Fibroblast of mammary gland (primary cell): ENCODE data around the gene TXNDC2.

Experiments used
- DNase-seq: peaks from one replicate; pipeline ENCODE4 v3.0.0-alpha.2; 2010; ENCODE audit warnings: low read depth
- H3K4me3 ChIP-seq: 2 replicates; pipeline ENCODE4 v1.5.1; 2011; ENCODE audit warnings: low read depth, mild to moderate bottlenecking, low read length, moderate library complexity; ENCODE audit not compliant: control insufficient read depth
- TF ChIP-seq, protein P1 (sequence below): conservative IDR thresholded peaks from 2 replicates; pipeline ENCODE4 v1.5.1; 2011; ENCODE audit warnings: low read depth, low read length, inconsistent platforms; ENCODE audit not compliant: control insufficient read depth, insufficient read depth

Gene TXNDC2

DNA sequence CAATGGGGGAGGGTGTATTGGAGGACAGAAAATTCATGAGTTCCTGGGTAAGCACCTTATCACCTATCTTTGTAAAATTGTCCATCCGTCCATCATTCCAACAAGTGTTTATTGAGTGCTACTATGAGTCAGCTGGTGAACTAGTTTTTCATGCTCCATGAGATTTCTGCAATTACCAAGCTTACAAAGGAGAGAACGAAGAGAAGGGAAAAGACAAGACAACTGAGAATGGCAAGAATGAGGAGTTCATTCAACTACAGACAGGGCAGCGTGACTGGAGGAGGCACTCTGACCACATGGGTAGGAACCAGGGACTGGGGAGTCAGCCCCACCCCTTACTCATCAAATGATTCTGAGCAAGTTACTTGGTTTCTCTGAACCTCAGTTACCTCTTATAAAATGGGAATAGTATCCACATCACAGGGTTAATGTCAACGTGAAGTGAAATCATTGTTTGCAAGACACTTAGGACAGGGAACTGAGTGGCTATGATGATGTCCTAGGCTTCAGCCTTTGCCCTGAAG is 18.6 kb upstream of the TXNDC2 start:
- DNase-seq, result no peak
- TF ChIP-seq, protein P1, sequence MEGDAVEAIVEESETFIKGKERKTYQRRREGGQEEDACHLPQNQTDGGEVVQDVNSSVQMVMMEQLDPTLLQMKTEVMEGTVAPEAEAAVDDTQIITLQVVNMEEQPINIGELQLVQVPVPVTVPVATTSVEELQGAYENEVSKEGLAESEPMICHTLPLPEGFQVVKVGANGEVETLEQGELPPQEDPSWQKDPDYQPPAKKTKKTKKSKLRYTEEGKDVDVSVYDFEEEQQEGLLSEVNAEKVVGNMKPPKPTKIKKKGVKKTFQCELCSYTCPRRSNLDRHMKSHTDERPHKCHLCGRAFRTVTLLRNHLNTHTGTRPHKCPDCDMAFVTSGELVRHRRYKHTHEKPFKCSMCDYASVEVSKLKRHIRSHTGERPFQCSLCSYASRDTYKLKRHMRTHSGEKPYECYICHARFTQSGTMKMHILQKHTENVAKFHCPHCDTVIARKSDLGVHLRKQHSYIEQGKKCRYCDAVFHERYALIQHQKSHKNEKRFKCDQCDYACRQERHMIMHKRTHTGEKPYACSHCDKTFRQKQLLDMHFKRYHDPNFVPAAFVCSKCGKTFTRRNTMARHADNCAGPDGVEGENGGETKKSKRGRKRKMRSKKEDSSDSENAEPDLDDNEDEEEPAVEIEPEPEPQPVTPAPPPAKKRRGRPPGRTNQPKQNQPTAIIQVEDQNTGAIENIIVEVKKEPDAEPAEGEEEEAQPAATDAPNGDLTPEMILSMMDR, result no peak

GRCh38 chr18:9868857-9869714 is 16.7 kb upstream of the TXNDC2 start:
- no peak for DNase-seq
- no peak overlapping the region for H3K4me3 ChIP-seq
- TF ChIP-seq, protein P1, result no peak

More for the DNA sequence above, 18.6 kb upstream of the TXNDC2 start:
- H3K4me3 ChIP-seq, result no peak overlapping the region

DNA sequence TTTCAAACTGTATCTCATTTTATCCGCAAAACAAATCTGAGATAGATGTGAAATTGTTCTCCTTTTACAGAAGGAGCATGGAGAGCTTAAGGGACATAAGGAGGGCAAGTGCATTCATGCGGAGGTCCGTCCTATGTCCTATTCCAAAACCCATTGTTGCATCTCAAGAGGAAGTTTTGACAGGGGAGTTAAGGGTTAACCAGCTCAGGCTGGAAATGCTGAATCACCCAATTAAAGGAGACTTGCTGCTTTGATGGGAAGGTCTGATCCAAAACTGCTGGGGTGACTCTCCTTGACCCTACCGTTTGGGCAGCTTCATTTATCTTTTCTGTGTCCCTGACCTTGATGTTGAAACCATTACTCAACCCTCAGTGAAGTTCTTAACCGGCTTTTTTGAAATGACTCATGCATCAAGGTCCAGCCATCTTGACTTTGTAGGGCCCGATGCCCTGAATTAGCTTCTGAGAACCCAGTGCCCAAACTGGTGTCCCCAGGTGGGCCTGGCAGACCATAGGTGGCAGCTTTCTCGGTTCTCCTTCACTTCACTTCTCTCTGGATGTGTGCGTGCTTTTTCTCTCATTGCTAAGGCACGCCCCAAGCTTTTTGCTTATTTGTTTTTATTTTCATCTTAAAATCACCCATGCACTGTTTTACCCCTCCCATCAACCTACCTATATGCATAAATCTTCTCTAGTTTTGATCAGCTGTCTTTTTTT is 15.9 kb upstream of the TXNDC2 start:
- H3K4me3 ChIP-seq, result no peak overlapping the region
- TF ChIP-seq, protein P1, result no peak
- DNase-seq, result peak; percentile 94

DNA sequence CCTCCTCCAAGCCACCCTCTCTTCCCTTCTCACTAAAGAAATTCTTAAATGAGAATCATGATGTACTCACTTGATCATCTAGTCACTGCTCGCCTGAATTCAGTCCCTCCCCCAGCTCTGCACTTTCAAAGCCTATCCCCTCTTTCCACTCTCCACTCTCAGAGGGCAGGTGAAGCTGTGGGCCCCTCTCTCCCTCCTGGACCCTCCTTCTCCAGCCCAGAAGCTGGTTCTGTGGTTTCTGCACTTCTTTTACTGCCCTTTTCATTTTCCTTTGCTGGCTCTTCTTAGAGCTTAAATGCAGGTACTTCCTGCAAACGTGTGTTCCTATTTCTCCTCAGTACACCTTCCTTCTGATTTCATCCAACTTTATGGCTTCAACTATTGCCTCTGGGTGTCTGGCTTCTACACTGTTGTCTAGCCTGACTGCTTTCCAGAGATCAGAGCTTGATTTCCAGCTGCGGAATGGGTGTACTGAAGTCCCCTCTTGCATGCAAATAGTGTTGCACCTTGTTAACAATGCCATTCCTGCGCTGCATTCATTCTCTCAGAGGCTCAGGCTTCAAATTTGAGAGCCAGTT is 15.3 kb upstream of the TXNDC2 start:
- TF ChIP-seq, protein P1, result no peak
- DNase-seq, result no peak
- no peak overlapping the region for H3K4me3 ChIP-seq

- no peak overlapping the region for H3K4me3 ChIP-seq
- TF ChIP-seq, protein P1, result no peak
- DNase-seq, result no peak
Observed at GRCh38 chr18:9871244-9871746, 14.5 kb upstream of the TXNDC2 start.

- TF ChIP-seq, protein P1, result no peak
- no peak overlapping the region for H3K4me3 ChIP-seq
- DNase-seq, result no peak
Observed at GRCh38 chr18:9872823-9873222, 12.9 kb upstream of the TXNDC2 start.
